NCI-H1694 treated with DMSO at 0.1 percent for 48 hours (cell line): ENCODE data around the gene NAP1L1.

Experiments
- DNase-seq: peaks from one replicate; lab custom pipeline; 2025; lab: John Stamatoyannopoulos, UW

Gene NAP1L1

GRCh38 chr12:76037130-76038103 lies 47.1 kb downstream of the NAP1L1 start:
- DNase-seq, result peak; percentile 85

GRCh38 chr12:76035045-76035444 lies 49.4 kb downstream of the NAP1L1 start:
- DNase-seq, result no peak

GRCh38 chr12:76033081-76034011 lies 51.1 kb downstream of the NAP1L1 start:
- DNase-seq, result no peak

- DNase-seq, result no peak
These were observed 52.2 kb downstream of the NAP1L1 start for GRCh38 chr12:76032043-76032981.

GRCh38 chr12:76031414-76032042 lies 53.0 kb downstream of the NAP1L1 start, which contains the start of gene PHLDA1:
PHLDA1 (minus strand) TSS chr12:76031776.
- DNase-seq, result peak; percentile 85

GRCh38 chr12:76031081-76031413 lies 53.4 kb downstream of the NAP1L1 start:
- DNase-seq, result no peak

GRCh38 chr12:76030341-76031080 lies 54.0 kb downstream of the NAP1L1 start:
- DNase-seq, result no peak

GRCh38 chr12:76029982-76030340 lies 54.5 kb downstream of the NAP1L1 start:
- no peak for DNase-seq

- no peak for DNase-seq
These were observed 55.8 kb downstream of the NAP1L1 start for GRCh38 chr12:76028571-76029277.

GRCh38 chr12:76026643-76027063 lies 57.8 kb downstream of the NAP1L1 start:
- DNase-seq, result no peak

GRCh38 chr12:76025601-76026575 lies 58.6 kb downstream of the NAP1L1 start:
- DNase-seq, result no peak

- DNase-seq, result no peak
These were observed 59.4 kb downstream of the NAP1L1 start for GRCh38 chr12:76024942-76025600.

- DNase-seq, result no peak
These were observed 60.2 kb downstream of the NAP1L1 start for GRCh38 chr12:76024102-76024781.

- no peak for DNase-seq
These were observed 61.3 kb downstream of the NAP1L1 start for GRCh38 chr12:76023069-76023690.

GRCh38 chr12:76022506-76022905 lies 62.0 kb downstream of the NAP1L1 start:
- no peak for DNase-seq

GRCh38 chr12:76020731-76021672 lies 63.5 kb downstream of the NAP1L1 start:
- no peak for DNase-seq
